ENCODE data around the gene SHISAL2A.
"Not testable (repeated sequence)": the region's sequence is repeated elsewhere in the genome, so short reads cannot be mapped to it uniquely, and the experiment has no call there.

Gene SHISAL2A

DNA sequence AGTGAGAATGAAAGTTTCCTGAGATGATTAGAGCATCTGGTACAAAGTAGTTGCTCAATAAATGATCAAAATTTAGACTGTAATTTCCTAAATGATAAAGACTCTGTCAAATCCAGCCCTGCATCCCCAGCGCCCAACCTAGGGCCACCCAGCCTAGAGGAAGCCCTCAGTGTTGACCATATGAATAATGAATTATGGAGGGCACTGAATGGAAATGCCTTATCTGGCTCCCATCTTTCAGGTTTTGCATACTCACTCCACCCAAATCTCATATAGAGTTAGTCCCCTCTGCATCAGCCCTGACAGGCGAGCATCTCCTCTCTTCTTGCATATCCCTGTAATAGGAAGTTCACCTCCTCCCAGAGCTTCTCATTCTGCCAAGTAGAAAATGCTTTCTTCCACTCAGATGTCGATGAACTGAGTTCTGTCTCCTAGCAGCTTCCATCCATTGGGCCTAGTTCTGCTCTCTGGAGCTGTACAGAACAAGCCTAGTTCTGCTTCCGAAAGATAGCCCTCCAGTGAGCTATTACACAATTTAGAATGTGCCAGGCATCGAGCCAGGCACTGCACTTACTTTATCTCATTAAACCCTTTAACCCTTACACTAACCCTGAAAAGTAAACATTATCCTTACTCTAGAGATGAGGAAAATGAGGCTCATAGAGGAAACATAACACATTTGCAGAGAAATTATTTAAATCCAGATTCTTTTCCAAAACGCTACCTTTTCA is 44.3 kb downstream of the SHISAL2A start:
- H4K20me1 ChIP-seq: no peaks in the 10 kb centered on the region
- H3K9me3 ChIP-seq (replicated peaks in 1 of 11): no peaks in the 10 kb centered on the region
- no peak overlapping the region for H3K4me3 ChIP-seq
- H3K36me3 ChIP-seq: peaks cover 0 to 23% (median 4%) of the 10 kb centered on the region in 11 experiments; a peak in 6 of 22 replicates
- peak overlapping the region in 2 of 11 experiments; percentile 25 to 77; a peak in 2 of 22 replicates for H3K9ac ChIP-seq
- no peaks in the 10 kb centered on the region for H3K27me3 ChIP-seq
- no peak for TF ChIP-seq Cebpa-rat (IDR thresholded peaks at IDR 0.05)
- peaks cover 40 to 87% (median 77%) of the 10 kb centered on the region in 10 experiments for H3K4me1 ChIP-seq
- peak overlapping the region in 10 of 11 experiments; percentile 36 to 80 (median 60); a peak in 15 of 22 replicates for H3K4me2 ChIP-seq
- H3K27ac ChIP-seq: peak overlapping the region in 5 of 11 experiments; percentile 46 to 90 (median 76); a peak in 9 of 22 replicates

DNA sequence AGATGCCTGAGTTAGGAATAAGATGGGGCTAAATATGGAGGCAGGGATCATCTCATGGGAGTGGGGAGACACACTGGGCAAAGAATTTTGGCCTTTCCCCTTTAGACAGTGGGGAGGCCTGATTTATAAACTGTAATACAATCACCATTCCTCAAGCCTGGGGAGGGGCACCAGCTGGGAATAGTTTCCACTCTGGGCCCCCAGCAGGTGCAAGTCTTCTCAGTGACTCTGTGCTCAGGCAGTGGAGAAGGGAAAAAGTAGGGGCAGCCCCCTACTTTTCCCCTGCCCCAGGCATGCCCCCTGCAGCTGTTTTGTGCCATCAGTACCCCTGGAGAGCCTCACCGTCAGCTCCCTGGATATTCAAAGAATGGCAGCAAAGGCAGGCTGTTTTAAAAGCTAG is 46.1 kb downstream of the SHISAL2A start:
- Histone ChIP-seq H3K9ac (peak overlapping the region in 5 of 11 experiments; percentile 14 to 43 (median 18); a peak in 5 of 22 replicates), H3K4me2 (peak overlapping the region; percentile 18 to 79 (median 51); a peak in 16 of 22 replicates), H4K20me1 (no peaks in the 10 kb centered on the region), H3K27me3 (no peaks in the 10 kb centered on the region), H3K9me3 (replicated peaks in 1 of 11) (peaks cover 0 to 10% (median 0%) of the 10 kb centered on the region in 11 experiments; a peak in 6 of 22 replicates), H3K36me3 (peaks cover 0 to 36% (median 15%) of the 10 kb centered on the region in 11 experiments; a peak in 14 of 22 replicates), H3K4me3 (no peak overlapping the region), H3K27ac (peak overlapping the region in 4 of 11 experiments; percentile 14 to 90 (median 26); a peak in 4 of 22 replicates), H3K4me1 (peaks cover 37 to 70% (median 60%) of the 10 kb centered on the region in 10 experiments)
- TF ChIP-seq Cebpa-rat (IDR thresholded peaks at IDR 0.05): no peak

DNA sequence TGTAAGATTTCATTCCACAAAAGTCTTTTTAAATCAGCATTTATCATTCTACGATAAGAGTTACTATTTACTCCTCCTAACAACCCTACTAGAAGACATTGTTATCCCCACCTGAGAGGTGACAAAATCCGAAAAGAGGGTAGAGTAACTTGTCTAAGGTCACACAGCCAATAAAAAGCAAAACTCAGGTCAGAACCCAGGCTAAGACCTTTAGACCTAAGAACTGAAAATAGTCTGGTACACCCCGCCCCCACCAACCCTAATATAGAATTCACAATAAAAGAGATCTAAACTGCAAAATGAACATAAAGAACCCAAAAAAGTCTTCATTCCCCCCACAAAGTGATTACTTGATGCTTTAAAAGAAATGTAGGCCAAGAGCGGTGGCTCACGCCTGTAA is 46.5 kb downstream of the SHISAL2A start:
- Histone ChIP-seq H3K27ac (peak overlapping the region in 3 of 11 experiments; percentile 14 to 90 (median 16); a peak in 3 of 22 replicates), H3K4me2 (peak overlapping the region in 10 of 11 experiments; percentile 19 to 79 (median 54); a peak in 13 of 22 replicates), H3K4me1 (peaks cover 33 to 66% (median 55%) of the 10 kb centered on the region in 10 experiments)

DNA sequence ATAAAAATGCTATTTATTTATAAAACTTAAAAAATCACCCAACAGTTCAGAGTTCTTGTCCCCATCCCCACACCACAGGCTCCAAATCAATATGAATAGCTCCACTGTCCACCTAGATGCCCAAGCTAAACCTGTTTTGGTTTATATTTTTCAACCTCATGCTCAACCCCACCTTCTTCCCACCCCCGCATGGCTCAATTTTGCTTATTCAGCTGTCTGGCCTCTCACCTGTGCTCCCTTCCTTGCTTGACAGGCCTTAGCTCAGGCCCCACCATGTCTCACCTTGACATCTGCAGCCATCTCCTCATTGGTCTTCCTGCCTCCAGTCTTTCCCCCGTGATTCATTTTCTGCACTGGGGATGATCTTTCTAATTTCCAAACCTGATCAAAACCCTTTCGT is 47.4 kb downstream of the SHISAL2A start:
- peaks cover 24 to 61% (median 47%) of the 10 kb centered on the region in 10 experiments for H3K4me1 ChIP-seq
- H3K9me3 ChIP-seq (replicated peaks in 1 of 11): peaks cover 0 to 10% (median 0%) of the 10 kb centered on the region in 11 experiments; a peak in 6 of 22 replicates
- no peaks in the 10 kb centered on the region for H3K27me3 ChIP-seq
- H3K27ac ChIP-seq: peak overlapping the region in 1 of 11 experiments; percentile 90; a peak in 1 of 22 replicates
- H3K4me3 ChIP-seq: no peak overlapping the region
- peak overlapping the region in 3 of 11 experiments; percentile 1 to 12 (median 6); a peak in 2 of 22 replicates for H3K4me2 ChIP-seq
- H3K9ac ChIP-seq: no peak overlapping the region
- peaks cover 0 to 47% (median 29%) of the 10 kb centered on the region in 11 experiments; a peak in 18 of 22 replicates for H3K36me3 ChIP-seq
- no peaks in the 10 kb centered on the region for H4K20me1 ChIP-seq
- no peak for TF ChIP-seq Cebpa-rat (IDR thresholded peaks at IDR 0.05)

More for the DNA sequence above, 46.5 kb downstream of the SHISAL2A start:
- peak overlapping the region in 3 of 11 experiments; percentile 16 to 43 (median 18); a peak in 3 of 22 replicates for H3K9ac ChIP-seq
- H3K27me3 ChIP-seq: no peaks in the 10 kb centered on the region
- H3K36me3 ChIP-seq: peaks cover 0 to 40% (median 20%) of the 10 kb centered on the region in 11 experiments; a peak in 15 of 22 replicates
- H3K4me3 ChIP-seq: no peak overlapping the region
- peaks cover 0 to 10% (median 0%) of the 10 kb centered on the region in 11 experiments; a peak in 6 of 22 replicates for H3K9me3 ChIP-seq (replicated peaks in 1 of 11)
- H4K20me1 ChIP-seq: no peaks in the 10 kb centered on the region
- TF ChIP-seq Cebpa-rat (IDR thresholded peaks at IDR 0.05): no peak

DNA sequence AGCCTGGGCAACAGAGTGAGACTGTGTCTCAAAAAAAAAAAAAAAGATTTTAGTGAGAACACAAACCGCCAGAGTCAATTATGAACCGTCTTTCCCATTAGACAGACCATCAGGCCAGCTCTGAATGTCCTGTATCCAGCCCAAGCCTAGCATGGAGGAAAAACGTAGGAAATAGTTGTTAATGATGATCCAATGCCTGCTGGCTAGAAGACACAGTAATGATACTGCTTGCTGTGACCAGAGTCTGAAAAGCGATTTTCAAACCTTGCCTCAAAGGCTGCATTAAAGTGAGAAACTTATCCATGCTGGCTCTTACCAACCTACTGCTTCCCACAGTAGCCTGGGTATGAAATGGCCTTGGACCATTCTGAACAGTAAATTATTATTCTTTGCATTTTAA is 48.2 kb downstream of the SHISAL2A start:
- Histone ChIP-seq H3K27me3 (no peaks in the 10 kb centered on the region), H3K27ac (peak overlapping the region in 1 of 11 experiments; percentile 90; a peak in 3 of 22 replicates), H3K9me3 (replicated peaks in 1 of 11) (peaks cover 0 to 10% (median 0%) of the 10 kb centered on the region in 11 experiments; a peak in 6 of 22 replicates), H3K4me1 (peaks cover 26 to 61% (median 46%) of the 10 kb centered on the region in 10 experiments), H3K4me3 (no peak overlapping the region), H3K4me2 (no peak overlapping the region), H3K9ac (no peak overlapping the region), H3K36me3 (peaks cover 0 to 46% (median 36%) of the 10 kb centered on the region in 11 experiments; a peak in 18 of 22 replicates), H4K20me1 (no peaks in the 10 kb centered on the region)
- TF ChIP-seq Cebpa-rat (IDR thresholded peaks at IDR 0.05): no peak

DNA sequence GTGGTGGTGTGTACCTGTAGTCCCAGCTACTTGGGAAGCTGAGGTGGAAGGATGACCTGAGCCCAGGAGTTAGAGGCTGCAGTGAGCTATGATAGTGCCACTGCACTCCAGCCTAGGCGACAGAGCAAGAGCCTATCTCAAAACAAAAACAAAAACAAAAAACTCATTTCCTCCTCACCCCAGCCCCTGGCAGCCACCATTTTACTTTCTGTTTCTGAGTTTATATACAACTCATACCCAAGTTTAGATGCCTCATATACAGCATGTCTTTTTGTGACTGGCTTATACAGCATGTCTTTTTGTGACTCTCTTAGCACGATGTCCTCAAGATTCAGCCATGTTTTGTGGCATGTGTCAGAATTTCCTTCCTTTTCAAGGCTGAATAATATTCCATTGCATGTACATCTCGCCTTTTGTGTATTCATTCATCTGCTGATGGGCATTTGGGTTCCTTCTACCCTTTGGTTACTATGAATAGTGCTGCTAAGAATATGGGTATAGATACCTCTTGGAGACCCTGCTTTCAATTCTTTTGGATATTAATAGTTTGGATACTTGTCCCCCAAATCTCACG is 50.5 kb downstream of the SHISAL2A start:
- H4K20me1 ChIP-seq: peaks cover 0 to 18% (median 9%) of the 10 kb centered on the region in 11 experiments; a peak in 12 of 22 replicates
- peaks cover 15 to 42% (median 26%) of the 10 kb centered on the region in 10 experiments for H3K4me1 ChIP-seq
- H3K9me3 ChIP-seq (replicated peaks in 1 of 11): peaks cover 0 to 10% (median 0%) of the 10 kb centered on the region in 11 experiments; a peak in 6 of 22 replicates
- H3K4me2 ChIP-seq: no peak overlapping the region
- peaks cover 19 to 63% (median 52%) of the 10 kb centered on the region in 11 experiments for H3K36me3 ChIP-seq
- no peak for TF ChIP-seq Cebpa-rat (IDR thresholded peaks at IDR 0.05)
- H3K27me3 ChIP-seq: no peaks in the 10 kb centered on the region
- 0 out of 22 replicates have a peak overlapping the region, but pooled peaks of 1 of the 11 experiments have one; percentile 5 for H3K27ac ChIP-seq
- H3K4me3 ChIP-seq: no peak overlapping the region
- no peak overlapping the region for H3K9ac ChIP-seq

DNA sequence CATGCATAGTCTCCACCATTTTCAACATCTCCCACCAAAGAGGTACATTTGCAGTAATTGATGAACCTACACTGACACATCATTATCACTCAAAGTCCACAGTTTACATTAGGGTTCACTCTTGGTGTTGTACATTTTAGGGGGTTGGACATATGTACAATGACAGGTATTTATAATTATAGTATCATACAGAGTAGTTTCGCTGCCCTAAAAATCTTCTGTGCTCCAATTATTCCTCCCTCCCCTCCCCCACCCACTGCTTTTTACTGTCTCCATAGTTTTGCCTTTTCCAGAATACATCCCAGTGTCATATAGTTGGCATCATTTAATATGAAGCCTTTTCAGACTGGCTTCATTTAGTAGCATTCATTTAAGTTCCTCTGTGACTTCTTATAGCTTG is 51.6 kb downstream of the SHISAL2A start:
- Histone ChIP-seq H3K4me3 (no peak overlapping the region), H3K27ac (peak overlapping the region in 1 of 11 experiments; percentile 65; a peak in 2 of 22 replicates), H3K4me1 (peaks cover 6 to 31% (median 15%) of the 10 kb centered on the region in 10 experiments; a peak in 18 of 20 replicates), H3K9ac (no peak overlapping the region), H4K20me1 (peaks cover 0 to 25% (median 10%) of the 10 kb centered on the region in 11 experiments; a peak in 12 of 22 replicates), H3K27me3 (no peaks in the 10 kb centered on the region), H3K36me3 (peaks cover 30 to 74% (median 63%) of the 10 kb centered on the region in 11 experiments), H3K9me3 (replicated peaks in 1 of 11) (peaks cover 0 to 10% (median 0%) of the 10 kb centered on the region in 11 experiments; a peak in 6 of 22 replicates), H3K4me2 (no peak overlapping the region)
- TF ChIP-seq Cebpa-rat (IDR thresholded peaks at IDR 0.05): no peak

DNA sequence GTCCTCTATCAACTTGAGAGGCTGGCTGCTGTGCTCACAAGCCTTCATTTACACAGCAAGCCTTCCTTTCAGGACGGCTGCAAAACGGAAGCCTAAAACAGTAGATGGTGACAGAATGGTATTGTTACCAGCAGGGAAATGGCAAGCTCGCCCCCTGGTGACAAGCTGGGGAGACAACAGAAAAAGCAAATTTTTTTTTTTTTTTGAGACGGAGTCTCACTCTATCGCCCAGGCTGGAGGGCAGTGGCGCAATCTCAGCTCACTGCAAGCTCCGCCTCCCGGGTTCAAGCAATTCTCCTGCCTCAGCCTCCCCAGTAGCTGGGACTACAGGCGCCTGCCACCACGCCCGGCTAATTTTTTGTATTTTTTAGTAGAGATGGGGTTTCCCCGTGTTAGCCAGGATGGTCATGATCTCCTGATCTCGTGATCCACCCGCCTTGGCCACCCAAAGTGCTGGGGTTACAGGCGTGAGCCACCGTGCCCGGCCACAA is 53.3 kb downstream of the SHISAL2A start:
- peak overlapping the region in 9 of 11 experiments; percentile 19 to 54 (median 32); a peak in 13 of 22 replicates for H3K4me2 ChIP-seq
- not testable (repeated sequence) for H3K27me3 ChIP-seq; H3K9me3 ChIP-seq (replicated peaks in 1 of 11); H3K4me3 ChIP-seq
- H3K36me3 ChIP-seq: peaks cover 38 to 83% (median 79%) of the 10 kb centered on the region in 11 experiments
- peak in 1 of 11 experiments; percentile 29; a peak in 1 of 22 replicates for TF ChIP-seq Cebpa-rat (IDR thresholded peaks at IDR 0.05)
- peak overlapping the region in 8 of 11 experiments; percentile 23 to 65 (median 48); a peak in 14 of 22 replicates for H3K27ac ChIP-seq
- peaks cover 0 to 40% (median 18%) of the 10 kb centered on the region in 11 experiments; a peak in 12 of 22 replicates for H4K20me1 ChIP-seq
- peak overlapping the region in 6 of 11 experiments; percentile 31 to 65 (median 48); a peak in 9 of 22 replicates for H3K9ac ChIP-seq
- peaks cover 7 to 20% (median 14%) of the 10 kb centered on the region in 10 experiments; a peak in 19 of 20 replicates for H3K4me1 ChIP-seq
